Activated CD8-positive, alpha-beta T cell treated with anti-CD3 and anti-CD28 coated beads for 36 hours (primary cell): Measurements from ENCODE around the gene TRIM9. TPM values are rescaled to one million over a fixed set of nuclear protein-coding genes. Genes with fewer than 3 reads are reported as not detected.
A peak's percentile ranks its signal among the peaks of the same experiment; 100 is the strongest.

Experiments
- ATAC-seq: fragments of 200-7000 bp; cut with Tn5 transposase; one replicate; pipeline ENCODE4 v1.10.0; 2021; ENCODE audit warnings: mild to moderate bottlenecking, moderate library complexity
- CTCF ChIA-PET: fragments of 350-600 bp; sonication (Branson Sonifier 250); formaldehyde crosslinking; loops from one replicate; lab custom pipeline; 2021; ENCODE audit warnings: antibody characterized with exemption; lab: Charles Lee
- POLR2A ChIA-PET: fragments of 350-600 bp; sonication (Branson Sonifier 250); formaldehyde crosslinking; loops from one replicate; lab custom pipeline; 2021; ENCODE audit warnings: antibody characterized with exemption; lab: Charles Lee
- DNase-seq: peaks from one replicate; pipeline ENCODE4 v3.0.0-alpha.2; 2020
- H3K27ac Mint-ChIP-seq: one replicate; pipeline ENCODE4 v1.8.0; 2021; ENCODE audit warnings: mild to moderate bottlenecking, mixed read lengths
- H3K27me3 Mint-ChIP-seq: one replicate; pipeline ENCODE4 v1.8.0; 2021; ENCODE audit warnings: mixed read lengths
- H3K36me3 Mint-ChIP-seq: one replicate; pipeline ENCODE4 v1.8.0; 2021; ENCODE audit warnings: low read depth, mixed read lengths
- H3K4me1 Mint-ChIP-seq: one replicate; pipeline ENCODE4 v1.8.0; 2021; ENCODE audit warnings: low read depth, mixed read lengths
- H3K4me3 Mint-ChIP-seq: one replicate; pipeline ENCODE4 v1.8.0; 2021; ENCODE audit warnings: mild to moderate bottlenecking, moderate library complexity, mixed read lengths
- H3K9me3 Mint-ChIP-seq: one replicate; pipeline ENCODE4 v1.8.0; 2021; ENCODE audit warnings: mixed read lengths
- intact Hi-C: fragments of 100-400 bp; cut with micrococcal nuclease; formaldehyde crosslinking; loops from one replicate; pipeline ENCODE4 v1.10.0; 2022
- total RNA-seq, 2 experiments: library from RNA; stranded (reverse); gene quantifications; one replicate each; pipeline ENCODE4 v1.2.3, GENCODE V29; 2021
- TF ChIP-seq, protein P1 (sequence below): fragments of 200-600 bp; IDR thresholded peaks from one replicate; pipeline ENCODE4 v1.8.0; 2022; ENCODE audit warnings: antibody characterized with exemption, mild to moderate bottlenecking

The TRIM9 gene
- total RNA-seq, result 1 to 10 TPM; 6.5 to 7.2 TPM

DNA sequence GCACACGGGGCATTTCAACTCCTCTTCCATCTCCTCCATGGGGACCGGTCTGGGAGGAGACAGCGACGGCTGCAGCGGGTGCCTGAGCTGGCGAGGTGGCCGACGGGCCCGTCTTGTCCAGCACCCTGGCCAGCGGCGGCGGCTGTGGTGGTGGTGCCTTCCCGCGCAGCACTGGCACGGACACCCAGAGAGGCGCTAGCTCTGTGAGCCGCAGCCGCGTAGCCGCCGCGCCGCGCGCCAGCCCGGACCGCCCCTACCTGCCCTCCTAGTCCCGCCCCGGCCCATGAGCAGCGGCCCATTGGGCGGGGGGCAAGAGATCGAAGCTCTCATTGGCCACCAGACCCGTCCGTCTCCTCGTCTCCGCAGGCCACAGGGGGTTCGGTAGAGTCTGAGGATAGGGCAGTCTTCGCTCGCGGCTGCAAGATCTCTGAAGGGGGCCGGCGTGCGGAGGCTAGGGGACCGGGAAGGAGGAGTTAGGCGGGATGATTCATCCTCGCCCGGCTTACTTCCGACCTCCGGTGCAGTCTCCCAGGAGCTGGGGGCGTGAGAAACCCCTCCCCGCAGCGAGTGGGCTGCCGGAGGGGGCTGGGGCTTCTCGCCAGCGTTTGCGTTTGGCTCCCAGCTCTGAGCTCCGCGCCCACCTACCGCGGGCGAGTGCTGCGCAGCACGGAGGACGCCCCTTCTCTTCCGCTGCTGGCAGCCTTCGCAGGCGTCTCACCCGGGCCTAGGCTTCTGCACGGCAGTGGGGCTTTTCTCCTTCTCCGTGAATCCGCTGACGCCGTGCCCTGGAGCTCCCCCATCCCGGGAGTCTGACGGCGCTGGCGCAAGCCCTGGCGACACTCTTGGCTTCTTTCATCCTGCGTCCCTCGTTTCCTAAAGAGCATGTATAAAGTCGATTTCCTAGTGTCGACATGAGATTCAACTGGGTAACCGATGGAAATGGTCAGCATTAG, at the start of gene TRIM9:
Gene TRIM9 (minus strand): TSS at position 205 of the 953 bp plus-strand sequence. CDS start 166 bp downstream, at position 39.
- TF ChIP-seq, protein P1, sequence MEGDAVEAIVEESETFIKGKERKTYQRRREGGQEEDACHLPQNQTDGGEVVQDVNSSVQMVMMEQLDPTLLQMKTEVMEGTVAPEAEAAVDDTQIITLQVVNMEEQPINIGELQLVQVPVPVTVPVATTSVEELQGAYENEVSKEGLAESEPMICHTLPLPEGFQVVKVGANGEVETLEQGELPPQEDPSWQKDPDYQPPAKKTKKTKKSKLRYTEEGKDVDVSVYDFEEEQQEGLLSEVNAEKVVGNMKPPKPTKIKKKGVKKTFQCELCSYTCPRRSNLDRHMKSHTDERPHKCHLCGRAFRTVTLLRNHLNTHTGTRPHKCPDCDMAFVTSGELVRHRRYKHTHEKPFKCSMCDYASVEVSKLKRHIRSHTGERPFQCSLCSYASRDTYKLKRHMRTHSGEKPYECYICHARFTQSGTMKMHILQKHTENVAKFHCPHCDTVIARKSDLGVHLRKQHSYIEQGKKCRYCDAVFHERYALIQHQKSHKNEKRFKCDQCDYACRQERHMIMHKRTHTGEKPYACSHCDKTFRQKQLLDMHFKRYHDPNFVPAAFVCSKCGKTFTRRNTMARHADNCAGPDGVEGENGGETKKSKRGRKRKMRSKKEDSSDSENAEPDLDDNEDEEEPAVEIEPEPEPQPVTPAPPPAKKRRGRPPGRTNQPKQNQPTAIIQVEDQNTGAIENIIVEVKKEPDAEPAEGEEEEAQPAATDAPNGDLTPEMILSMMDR, result no peak
- Mint-ChIP-seq H3K4me3 (peak within 1 kb of the TSS; percentile 87), H3K4me1 (peaks cover 17% of the 10 kb centered on the region), H3K27ac (peak within 1 kb of the TSS; percentile 89), H3K36me3 (no peaks in the 10 kb centered on the region), H3K27me3 (peaks cover 8% of the 10 kb centered on the region), H3K9me3 (no peaks in the 10 kb centered on the region)
- ChIA-PET CTCF (interaction anchor here (0.6 to 3.5 kb wide), 9 partner anchors 9 to 235 kb away, joined by 3 to 16 read pairs (median 4); partner anchors contain the start of gene TMX1), POLR2A (interaction anchor here (0.7 to 2.5 kb wide), 8 partner anchors 9 to 558 kb away, joined by 3 to 13 read pairs (median 4); partner anchors contain the start of gene TMX1)
- intact Hi-C loops, result loop anchor here (10.0 kb wide), 1 partner anchor 140 kb away; no protein-coding TSS in a partner anchor
- peak; percentile 98 for DNase-seq
- ATAC-seq, result peak; percentile 95

- Mint-ChIP-seq H3K9me3 (peaks cover 5% of the 10 kb centered on the region), H3K4me3 (no peak overlapping the region), H3K36me3 (no peaks in the 10 kb centered on the region), H3K27ac (no peak overlapping the region), H3K4me1 (no peaks in the 10 kb centered on the region), H3K27me3 (no peaks in the 10 kb centered on the region)
- intact Hi-C loops, result no loop called here
- TF ChIP-seq, protein P1, result no peak
- ChIA-PET POLR2A (no interaction called here), CTCF (no interaction called here)
- DNase-seq (no peak), ATAC-seq (no peak)
Measured at GRCh38 chr14:51140856-51141255, 46.0 kb upstream of the TRIM9 start.

DNA sequence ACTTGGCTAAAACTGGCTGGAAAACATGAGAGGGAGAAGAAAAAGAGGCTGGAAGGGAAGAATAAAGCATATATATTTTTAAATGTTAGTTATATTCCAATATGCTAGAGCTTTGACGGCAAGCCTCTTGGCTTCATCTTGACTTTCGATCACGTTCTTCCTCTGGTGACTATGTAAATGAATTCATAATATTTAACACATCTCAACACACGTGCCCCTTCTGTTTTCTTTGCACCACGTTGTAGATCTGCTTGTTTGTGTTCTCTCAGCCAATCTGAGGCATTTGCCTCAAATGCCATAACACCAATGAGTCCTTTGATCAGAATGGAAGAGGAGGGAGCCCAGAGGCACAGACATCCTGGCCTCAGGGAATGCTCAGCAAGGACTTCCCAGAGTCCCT, 45.4 kb upstream of the TRIM9 start:
- CTCF ChIA-PET, result no interaction called here

GRCh38 chr14:51139121-51139681, 44.3 kb upstream of the TRIM9 start:
- ATAC-seq (no peak), DNase-seq (no peak)
- CTCF ChIA-PET, result no interaction called here
- intact Hi-C loops, result no loop called here
- Mint-ChIP-seq H3K27ac (no peak overlapping the region), H3K4me1 (no peaks in the 10 kb centered on the region), H3K36me3 (peaks cover 2% of the 10 kb centered on the region), H3K4me3 (no peak overlapping the region), H3K27me3 (peaks cover 2% of the 10 kb centered on the region), H3K9me3 (peaks cover 8% of the 10 kb centered on the region)
- POLR2A ChIA-PET, result no interaction called here
- TF ChIP-seq, protein P1, result no peak

More for the DNA sequence above, 45.4 kb upstream of the TRIM9 start:
- peaks cover 6% of the 10 kb centered on the region for H3K9me3 Mint-ChIP-seq
- no peak overlapping the region for H3K27ac Mint-ChIP-seq
- TF ChIP-seq, protein P1, result no peak
- intact Hi-C loops, result no loop called here
- ATAC-seq, result no peak
- H3K27me3 Mint-ChIP-seq, result no peaks in the 10 kb centered on the region
- no peaks in the 10 kb centered on the region for H3K4me1 Mint-ChIP-seq
- POLR2A ChIA-PET, result no interaction called here
- H3K36me3 Mint-ChIP-seq, result no peaks in the 10 kb centered on the region
- H3K4me3 Mint-ChIP-seq, result no peak overlapping the region
- no peak for DNase-seq
